C1 segment of cervical spinal cord (tissue), 14 donors: ENCODE data around the gene DNASE2.

Experiments used
- DNase-seq, 14 donors: peaks; one replicate each; lab custom pipeline; 2025; lab: John Stamatoyannopoulos, UW

Gene DNASE2

DNA sequence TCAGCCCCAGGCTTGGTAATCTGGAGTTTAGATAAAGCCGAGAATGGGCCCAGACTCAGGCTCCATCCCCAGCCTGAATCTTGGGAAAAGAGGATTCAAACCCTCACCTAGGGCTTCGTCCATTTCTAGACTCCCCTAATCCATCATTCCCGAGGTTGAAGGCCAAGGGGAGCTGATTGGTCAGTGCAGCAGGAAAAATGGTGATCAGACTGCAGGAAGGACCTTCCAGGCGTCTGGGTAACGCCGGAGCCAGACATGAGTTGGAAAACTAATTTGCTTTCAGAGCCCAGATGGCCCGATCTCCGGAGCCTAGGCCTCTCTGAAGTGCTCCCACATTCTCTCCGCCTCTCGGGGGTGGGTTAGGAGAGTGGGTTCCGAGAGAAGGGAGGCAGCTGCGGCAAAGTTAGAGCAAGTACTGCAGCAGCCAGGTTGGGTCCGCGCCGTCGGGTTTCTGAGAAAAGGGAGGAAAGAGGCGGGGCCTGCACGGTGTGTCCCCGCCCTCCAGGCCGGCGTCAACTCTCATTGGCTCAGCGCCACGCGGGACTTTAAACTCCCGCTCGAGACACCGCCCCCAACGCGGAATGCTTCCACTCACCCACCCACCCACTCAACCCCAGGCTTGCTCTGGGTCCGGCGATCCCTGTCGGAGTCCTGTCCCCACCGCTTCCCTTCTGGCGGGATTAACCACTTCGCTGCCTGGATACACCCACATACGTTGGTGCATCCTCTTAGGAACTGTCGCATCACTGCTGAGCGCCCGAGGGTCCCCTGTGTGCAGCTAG lies 46.1 kb downstream of the DNASE2 start:
- peak in 1 of 14 donors; percentile 43 for DNase-seq

DNA sequence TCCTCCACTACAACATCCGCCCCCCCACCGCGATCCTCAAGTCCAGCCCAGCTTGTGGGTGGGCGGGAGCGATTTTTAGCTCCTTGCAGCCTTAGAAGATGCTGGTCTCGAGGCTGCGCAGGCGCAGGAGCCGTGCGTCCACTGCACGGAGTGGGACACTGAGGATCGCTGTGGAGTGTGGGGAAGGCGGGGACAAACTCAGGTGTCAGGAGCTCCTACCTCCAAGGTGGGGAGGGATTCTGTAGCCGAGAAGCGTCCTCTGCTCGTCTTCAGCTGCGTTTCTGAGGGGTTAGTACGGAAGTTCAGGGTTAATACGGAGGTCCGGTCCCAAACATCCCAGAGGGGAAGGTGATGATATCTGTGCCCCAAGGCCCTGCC lies 46.7 kb downstream of the DNASE2 start, which contains the start of gene RTBDN:
RTBDN (minus strand) TSS at position 14 of the 378 bp plus-strand sequence. CDS start 4,600 bp downstream, outside the sequence.
- DNase-seq: peak in 1 of 14 donors; percentile 56

DNA sequence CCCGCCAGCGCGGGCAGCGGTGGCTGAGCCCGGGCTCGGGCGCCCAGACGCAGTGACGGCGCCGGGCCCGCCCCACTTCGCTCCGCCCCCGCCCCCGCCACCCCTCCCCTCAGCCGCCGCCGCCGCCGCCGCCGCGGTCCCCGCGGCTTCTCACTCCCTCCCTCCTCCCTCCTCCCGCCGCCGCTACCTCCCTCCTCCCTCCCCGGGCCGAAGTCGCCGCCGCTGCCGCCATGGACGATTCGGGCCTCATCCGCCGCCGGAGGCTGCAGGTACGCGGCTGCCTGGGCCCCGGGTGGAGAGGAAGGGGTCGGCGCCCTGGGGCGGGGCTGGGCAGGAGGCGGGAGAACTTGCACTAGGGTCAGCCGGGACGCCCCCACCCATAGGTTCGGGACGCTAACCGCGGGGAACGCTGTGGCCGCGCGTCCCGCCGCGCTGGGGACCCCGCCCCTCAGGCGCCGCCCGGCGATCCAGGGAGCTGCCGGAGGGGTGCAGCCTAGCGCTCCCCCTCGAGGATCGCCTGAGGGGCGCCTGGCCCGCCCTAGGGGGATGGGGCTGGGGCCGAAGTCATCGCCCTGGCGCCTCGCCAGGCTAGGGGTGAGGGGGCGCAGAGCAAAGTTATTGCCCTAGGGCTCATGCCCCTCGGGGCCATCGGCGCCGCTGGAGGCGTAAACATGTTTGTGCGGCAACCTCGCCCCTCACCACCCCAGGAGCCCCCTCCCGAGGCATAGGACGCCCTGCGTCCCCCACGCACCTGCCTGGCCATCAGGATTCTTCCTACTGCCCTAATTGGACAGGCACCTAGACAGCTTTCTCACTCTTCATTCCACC lies 47.3 kb downstream of the DNASE2 start:
- DNase-seq: peak in 2 of 14 donors; percentile 2 to 58

DNA sequence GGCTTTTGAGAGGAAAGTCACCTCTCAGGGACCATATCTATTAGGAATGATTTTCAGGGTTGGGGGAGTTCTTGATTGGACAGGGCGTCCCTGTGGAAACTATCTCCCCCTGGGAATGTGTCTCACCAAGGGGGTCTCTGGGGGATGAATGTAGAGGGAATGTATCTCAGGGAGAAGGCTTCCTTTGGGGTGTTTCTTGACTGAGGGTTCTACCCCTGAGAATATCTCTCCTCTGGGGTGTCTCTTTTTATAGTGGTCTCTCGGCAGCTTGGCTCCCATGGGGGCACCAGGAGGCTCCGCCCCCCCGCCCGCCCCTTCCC lies 47.9 kb downstream of the DNASE2 start:
- no peak for DNase-seq

DNA sequence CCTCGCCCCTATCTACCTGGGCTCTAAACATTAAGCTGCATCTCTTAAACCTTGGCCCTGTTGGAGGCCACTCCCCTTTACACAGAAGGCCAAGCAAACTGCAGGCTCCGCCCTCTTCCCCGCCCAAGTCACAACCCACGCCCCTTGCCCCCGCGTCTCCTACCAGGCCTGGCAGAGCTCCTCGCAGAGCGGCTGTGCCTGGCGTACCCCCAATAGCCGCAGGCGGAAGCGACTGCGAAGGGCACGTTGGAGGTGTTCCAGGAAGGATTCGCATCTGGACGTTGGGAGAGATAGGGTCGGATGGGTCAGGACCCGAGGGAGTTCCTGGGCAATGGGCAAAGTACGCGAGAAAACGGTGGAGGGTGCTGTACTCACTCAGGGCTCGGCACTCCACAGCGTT lies 52.8 kb downstream of the DNASE2 start:
- DNase-seq: peak in 1 of 14 donors; percentile 25

DNA sequence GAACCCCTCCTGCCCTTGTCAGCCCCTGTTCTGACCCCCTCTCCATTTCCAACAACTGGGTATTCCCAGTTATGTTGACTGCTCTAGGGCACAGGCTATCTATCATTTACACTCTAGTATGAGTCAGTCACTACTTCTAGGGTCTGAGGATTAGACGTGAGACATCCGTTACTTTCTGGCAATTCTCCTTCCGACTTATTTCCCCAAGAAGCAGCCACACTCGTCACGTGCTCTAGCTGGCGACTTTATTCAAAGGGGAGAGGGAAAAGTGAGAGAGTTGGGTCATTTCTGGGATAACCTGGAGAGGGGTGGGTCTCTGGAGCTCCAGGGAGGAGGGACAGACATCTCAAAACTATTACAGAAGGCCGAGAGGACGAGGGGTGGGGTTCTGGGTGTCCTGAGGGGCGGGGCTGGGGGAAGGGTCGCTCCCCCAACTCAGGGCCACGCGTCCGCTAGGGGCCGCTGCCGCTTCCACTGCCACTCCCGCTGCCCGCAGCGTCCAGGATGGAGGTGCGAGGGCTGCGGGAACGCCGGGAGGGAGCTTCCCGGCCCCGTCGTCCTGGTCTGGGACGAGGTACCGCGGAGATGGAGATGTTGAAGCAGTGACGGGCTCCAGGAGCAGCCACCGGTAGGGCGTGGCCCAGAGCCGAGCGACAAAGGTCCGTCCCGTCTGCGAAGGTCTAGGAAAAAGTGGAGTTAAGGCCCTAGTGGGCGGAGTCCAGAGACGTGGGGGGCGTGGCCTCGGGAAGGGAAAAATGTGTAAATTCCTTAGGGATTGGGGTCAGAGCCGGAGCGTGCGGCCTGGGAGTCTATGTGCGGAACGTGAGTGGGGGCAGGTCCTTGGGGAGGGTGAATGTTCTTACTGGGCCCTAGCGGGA lies 55.8 kb downstream of the DNASE2 start:
- DNase-seq: no peak
